Body of pancreas (tissue), 4 donors: ENCODE measurements around the gene ROR1.

Experiments used
- POLR2A ChIP-seq, 3 donors: fragments of 450-650 bp; IDR thresholded peaks; one replicate each; pipeline ENCODE4 v1.6.1; 2016; ENCODE audit warnings: antibody characterized with exemption in 3 of 3, mild to moderate bottlenecking in 2 of 3
- TF ChIP-seq, protein P1 (sequence below), 7 experiments: fragments of 450-650 bp in 4 of 7; fragments of 200-600 bp in 3 of 7; sonication (generic) in 3 of 7; IDR thresholded peaks; one replicate each; pipeline ENCODE4 v1.5.1; 2016 to 2019; ENCODE audit warnings: antibody characterized with exemption in 7 of 7

DNA sequence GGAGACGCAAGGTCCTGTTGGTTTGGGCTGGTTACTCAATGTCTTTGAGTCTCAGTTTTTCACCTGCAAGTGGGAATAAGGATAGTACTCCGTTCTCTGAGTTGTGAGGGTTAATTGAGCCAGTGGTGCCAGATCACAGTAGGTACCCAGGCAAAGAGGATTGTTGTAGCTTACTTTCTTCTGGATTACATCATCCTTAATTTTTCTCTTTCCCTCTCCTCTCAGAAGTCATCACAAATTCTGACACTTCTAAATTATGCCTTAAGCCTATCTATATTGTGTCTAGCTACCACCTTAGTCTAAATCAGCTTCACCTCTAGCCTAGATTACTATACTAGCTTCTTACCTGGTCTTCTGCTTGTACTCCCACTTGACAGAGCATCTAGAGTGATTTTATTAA, 149.5 kb downstream of the ROR1 start:
- TF ChIP-seq, protein P1, sequence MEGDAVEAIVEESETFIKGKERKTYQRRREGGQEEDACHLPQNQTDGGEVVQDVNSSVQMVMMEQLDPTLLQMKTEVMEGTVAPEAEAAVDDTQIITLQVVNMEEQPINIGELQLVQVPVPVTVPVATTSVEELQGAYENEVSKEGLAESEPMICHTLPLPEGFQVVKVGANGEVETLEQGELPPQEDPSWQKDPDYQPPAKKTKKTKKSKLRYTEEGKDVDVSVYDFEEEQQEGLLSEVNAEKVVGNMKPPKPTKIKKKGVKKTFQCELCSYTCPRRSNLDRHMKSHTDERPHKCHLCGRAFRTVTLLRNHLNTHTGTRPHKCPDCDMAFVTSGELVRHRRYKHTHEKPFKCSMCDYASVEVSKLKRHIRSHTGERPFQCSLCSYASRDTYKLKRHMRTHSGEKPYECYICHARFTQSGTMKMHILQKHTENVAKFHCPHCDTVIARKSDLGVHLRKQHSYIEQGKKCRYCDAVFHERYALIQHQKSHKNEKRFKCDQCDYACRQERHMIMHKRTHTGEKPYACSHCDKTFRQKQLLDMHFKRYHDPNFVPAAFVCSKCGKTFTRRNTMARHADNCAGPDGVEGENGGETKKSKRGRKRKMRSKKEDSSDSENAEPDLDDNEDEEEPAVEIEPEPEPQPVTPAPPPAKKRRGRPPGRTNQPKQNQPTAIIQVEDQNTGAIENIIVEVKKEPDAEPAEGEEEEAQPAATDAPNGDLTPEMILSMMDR (IDR thresholded peaks at IDR 0.05) = no peak
- TF ChIP-seq POLR2A (IDR thresholded peaks at IDR 0.05) = no peak
